ENCODE data around the gene BIN1. TPM values are rescaled to one million over a fixed set of nuclear protein-coding genes. Genes with fewer than 3 reads are reported as not detected.

BIN1 gene
- total RNA-seq, 4 donors from 2014 or later = 33.3 to 39.7 (median 38.4) TPM

GRCh38 chr2:127137741-127138140 is 30.8 kb upstream of the BIN1 start:
- DNase-seq = no peak
- 94% methylated on average over 13 of the region's 15 CpGs; no CpG with 5 or more reads in 1 of the 2 donors for WGBS, 2 donors (ENCODE audit: low coverage in 1 of 2)
- in situ Hi-C loops (cut with MboI; ENCODE audit: low pct_ligation_motif_present in 1 of 4, low pct_unique_long_range_greater_than_20kb in 1 of 4, low sequenced_read_pairs in 3 of 4) = no loop called here

GRCh38 chr2:127137225-127137624 is 30.3 kb upstream of the BIN1 start:
- Histone ChIP-seq H3K36me3 (no peaks in the 10 kb centered on the region), H3K9me3 (no peaks in the 10 kb centered on the region), H3K27ac (no peak overlapping the region), H3K4me1 (no peaks in the 10 kb centered on the region), H3K4me3 (no peak overlapping the region), H3K27me3 (no peaks in the 10 kb centered on the region)
- in situ Hi-C loops (cut with MboI; ENCODE audit: low pct_ligation_motif_present in 1 of 4, low pct_unique_long_range_greater_than_20kb in 1 of 4, low sequenced_read_pairs in 3 of 4) (no loop called here), intact Hi-C loops (cut with DNase I; ENCODE audit: low total_unique reads) (no loop called here)
- WGBS, 2 donors (ENCODE audit: low coverage in 1 of 2) = 80% methylated on average over 10 of the region's 12 CpGs; no CpG with 5 or more reads in 1 of the 2 donors
- no peak for DNase-seq
- TF ChIP-seq EP300 (IDR thresholded peaks at IDR 0.05; ENCODE audit: low read depth) = no peak
- no peak for TF ChIP-seq POLR2AphosphoS5 (IDR thresholded peaks at IDR 0.05)
- no peak for TF ChIP-seq POLR2A (IDR thresholded peaks at IDR 0.05)
- TF ChIP-seq CTCF (IDR thresholded peaks at IDR 0.05) = no peak

More at GRCh38 chr2:127137741-127138140, 30.8 kb upstream of the BIN1 start:
- H3K9me3 ChIP-seq = no peaks in the 10 kb centered on the region
- H3K27me3 ChIP-seq = no peaks in the 10 kb centered on the region
- H3K27ac ChIP-seq = no peak overlapping the region
- no peaks in the 10 kb centered on the region for H3K4me1 ChIP-seq
- no peaks in the 10 kb centered on the region for H3K36me3 ChIP-seq
- intact Hi-C loops (cut with DNase I; ENCODE audit: low total_unique reads) = no loop called here
- TF ChIP-seq CTCF (IDR thresholded peaks at IDR 0.05) (no peak), POLR2A (IDR thresholded peaks at IDR 0.05) (no peak), POLR2AphosphoS5 (IDR thresholded peaks at IDR 0.05) (no peak), EP300 (IDR thresholded peaks at IDR 0.05; ENCODE audit: low read depth) (no peak)
- no peak overlapping the region for H3K4me3 ChIP-seq

- 67 to 69% methylated on average over 9 to 15 of the region's 15 CpGs for WGBS, 2 donors (ENCODE audit: low coverage in 1 of 2)
- no peak overlapping the region for H3K4me3 ChIP-seq
Measured at GRCh38 chr2:127134833-127135830, 28.2 kb upstream of the BIN1 start.

More at GRCh38 chr2:127134833-127135830, 28.2 kb upstream of the BIN1 start:
- H3K27ac ChIP-seq = no peak overlapping the region
- no peaks in the 10 kb centered on the region for H3K9me3 ChIP-seq
- TF ChIP-seq POLR2AphosphoS5 (IDR thresholded peaks at IDR 0.05) = no peak
- TF ChIP-seq POLR2A (IDR thresholded peaks at IDR 0.05) = no peak
- no peak for TF ChIP-seq EP300 (IDR thresholded peaks at IDR 0.05; ENCODE audit: low read depth)
- no peak for TF ChIP-seq CTCF (IDR thresholded peaks at IDR 0.05)
- intact Hi-C loops (cut with DNase I; ENCODE audit: low total_unique reads) = no loop called here
- H3K4me1 ChIP-seq = no peaks in the 10 kb centered on the region
- in situ Hi-C loops (cut with MboI; ENCODE audit: low pct_ligation_motif_present in 1 of 4, low pct_unique_long_range_greater_than_20kb in 1 of 4, low sequenced_read_pairs in 3 of 4) = no loop called here
- H3K36me3 ChIP-seq = no peaks in the 10 kb centered on the region
- H3K27me3 ChIP-seq = no peaks in the 10 kb centered on the region
- no peak for DNase-seq

Measured in transverse colon (tissue), 4 donors.